ENCODE data around the gene ABL2.

Gene ABL2

DNA sequence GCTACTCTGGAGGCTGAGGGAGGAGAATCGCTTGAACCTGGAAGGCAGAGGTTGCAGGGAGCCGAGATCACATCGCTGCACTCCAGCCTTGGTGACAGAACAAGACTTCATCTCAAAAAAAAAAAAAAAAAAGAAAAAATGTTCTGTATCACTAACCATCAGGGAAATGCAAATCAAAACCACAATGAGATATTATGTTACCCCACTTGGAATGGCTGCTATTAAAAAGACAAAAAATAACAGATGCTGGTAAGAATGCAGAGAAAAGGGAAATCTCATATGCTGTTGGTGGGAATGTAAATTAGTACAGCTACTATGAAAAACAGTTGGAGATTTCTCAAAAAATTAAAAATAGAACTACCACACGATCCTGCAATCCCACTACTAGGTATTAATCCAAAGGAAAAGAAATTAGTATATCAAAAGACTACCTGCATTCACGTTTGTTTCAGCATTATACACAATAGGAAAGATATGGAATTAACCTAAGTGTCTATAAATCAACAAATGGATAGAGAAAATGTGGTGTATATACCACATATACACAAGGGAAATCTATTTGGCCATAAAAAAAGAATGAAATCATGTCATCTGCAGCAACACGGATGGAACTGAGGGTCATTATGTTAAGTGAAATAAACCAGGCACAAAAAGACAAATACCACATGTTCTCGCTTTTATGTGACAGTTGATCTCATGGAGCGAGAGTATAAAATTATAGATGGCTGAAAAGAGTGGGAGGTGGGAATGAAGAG lies 62.6 kb downstream of the ABL2 start:
- TF ChIP-seq, protein P1, sequence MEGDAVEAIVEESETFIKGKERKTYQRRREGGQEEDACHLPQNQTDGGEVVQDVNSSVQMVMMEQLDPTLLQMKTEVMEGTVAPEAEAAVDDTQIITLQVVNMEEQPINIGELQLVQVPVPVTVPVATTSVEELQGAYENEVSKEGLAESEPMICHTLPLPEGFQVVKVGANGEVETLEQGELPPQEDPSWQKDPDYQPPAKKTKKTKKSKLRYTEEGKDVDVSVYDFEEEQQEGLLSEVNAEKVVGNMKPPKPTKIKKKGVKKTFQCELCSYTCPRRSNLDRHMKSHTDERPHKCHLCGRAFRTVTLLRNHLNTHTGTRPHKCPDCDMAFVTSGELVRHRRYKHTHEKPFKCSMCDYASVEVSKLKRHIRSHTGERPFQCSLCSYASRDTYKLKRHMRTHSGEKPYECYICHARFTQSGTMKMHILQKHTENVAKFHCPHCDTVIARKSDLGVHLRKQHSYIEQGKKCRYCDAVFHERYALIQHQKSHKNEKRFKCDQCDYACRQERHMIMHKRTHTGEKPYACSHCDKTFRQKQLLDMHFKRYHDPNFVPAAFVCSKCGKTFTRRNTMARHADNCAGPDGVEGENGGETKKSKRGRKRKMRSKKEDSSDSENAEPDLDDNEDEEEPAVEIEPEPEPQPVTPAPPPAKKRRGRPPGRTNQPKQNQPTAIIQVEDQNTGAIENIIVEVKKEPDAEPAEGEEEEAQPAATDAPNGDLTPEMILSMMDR (IDR thresholded peaks at IDR 0.05; ENCODE audit: insufficient read depth, low read length, poor library complexity, severe bottlenecking), result no peak
- Histone ChIP-seq H3K36me3 (ENCODE audit: control insufficient read depth, insufficient read depth, low read length) (no peaks in the 10 kb centered on the region), H3K27me3 (replicated peaks; ENCODE audit: control insufficient read depth, insufficient read depth, low read length) (no peaks in the 10 kb centered on the region), H3K4me3 (replicated peaks; ENCODE audit: low read depth, low read length) (no peak overlapping the region)
- no peak for DNase-seq (ENCODE audit: extremely low read depth, insufficient read length)

DNA sequence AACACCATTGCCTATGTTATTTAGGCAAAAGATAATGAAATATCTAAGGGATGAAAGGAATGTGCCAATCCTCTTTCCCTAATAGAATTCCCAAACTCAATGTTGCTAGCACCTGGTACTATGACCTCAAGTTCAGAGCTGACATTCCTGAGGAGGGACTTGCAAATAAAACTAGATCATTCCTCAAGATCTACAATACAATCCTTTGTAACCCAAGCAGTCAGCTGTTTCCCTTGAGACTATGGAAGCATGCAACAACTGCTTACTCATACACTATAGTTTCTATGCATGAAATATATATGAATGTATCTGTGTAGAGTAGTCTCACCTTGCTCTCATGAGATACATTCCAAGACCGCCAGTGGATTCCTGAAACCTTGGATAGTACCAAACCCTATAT lies 65.0 kb downstream of the ABL2 start:
- no peaks in the 10 kb centered on the region for H3K27me3 ChIP-seq (replicated peaks; ENCODE audit: control insufficient read depth, insufficient read depth, low read length)
- H3K36me3 ChIP-seq (ENCODE audit: control insufficient read depth, insufficient read depth, low read length), result no peaks in the 10 kb centered on the region
- TF ChIP-seq, protein P1 (IDR thresholded peaks at IDR 0.05; ENCODE audit: insufficient read depth, low read length, poor library complexity, severe bottlenecking), result no peak
- DNase-seq (ENCODE audit: extremely low read depth, insufficient read length), result no peak
- H3K4me3 ChIP-seq (replicated peaks; ENCODE audit: low read depth, low read length), result no peak overlapping the region

DNA sequence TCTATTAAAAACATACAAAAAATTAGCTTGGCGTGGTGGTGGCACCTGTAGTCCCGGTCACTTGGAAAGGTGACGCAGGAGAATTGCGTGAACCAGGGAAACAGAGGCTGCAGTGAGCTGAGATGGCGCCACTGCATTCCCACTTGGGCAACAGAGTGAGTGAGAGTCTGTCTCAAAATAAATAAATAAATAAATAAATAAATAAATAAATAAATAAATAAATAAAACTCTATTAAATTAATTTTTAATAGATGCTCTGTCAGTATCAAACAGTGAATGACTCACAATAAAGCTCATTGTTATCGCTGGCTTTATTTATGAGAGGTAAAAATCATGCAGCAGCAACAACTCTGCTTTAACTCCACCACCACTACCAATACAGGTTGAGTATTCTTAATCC lies 72.8 kb downstream of the ABL2 start:
- Histone ChIP-seq H3K27me3 (replicated peaks; ENCODE audit: control insufficient read depth, insufficient read depth, low read length) (no peaks in the 10 kb centered on the region), H3K36me3 (ENCODE audit: control insufficient read depth, insufficient read depth, low read length) (no peaks in the 10 kb centered on the region), H3K4me3 (replicated peaks; ENCODE audit: low read depth, low read length) (no peak overlapping the region)
- TF ChIP-seq, protein P1 (IDR thresholded peaks at IDR 0.05; ENCODE audit: insufficient read depth, low read length, poor library complexity, severe bottlenecking), result no peak
- DNase-seq (ENCODE audit: extremely low read depth, insufficient read length), result no peak

DNA sequence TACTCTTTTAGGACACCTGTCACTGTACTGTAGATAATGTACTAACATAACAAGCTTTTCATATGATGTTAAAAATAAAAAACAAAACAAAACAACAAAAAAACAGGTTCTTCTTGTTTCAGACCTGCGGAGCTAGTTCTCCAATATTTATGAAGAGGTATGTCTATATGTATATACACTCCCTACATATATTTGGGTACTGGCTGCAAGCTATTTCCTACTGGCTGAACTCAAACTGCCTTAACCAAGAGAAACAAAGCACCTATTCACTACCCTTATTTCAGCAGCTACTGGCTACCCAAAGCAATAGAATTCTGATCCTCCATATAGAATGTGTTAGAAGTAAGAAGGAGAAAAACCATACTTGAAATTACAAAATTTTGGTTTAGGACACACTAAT lies 73.5 kb downstream of the ABL2 start:
- no peak for DNase-seq (ENCODE audit: extremely low read depth, insufficient read length)
- Histone ChIP-seq H3K27me3 (replicated peaks; ENCODE audit: control insufficient read depth, insufficient read depth, low read length) (no peaks in the 10 kb centered on the region), H3K4me3 (replicated peaks; ENCODE audit: low read depth, low read length) (no peak overlapping the region), H3K36me3 (ENCODE audit: control insufficient read depth, insufficient read depth, low read length) (no peaks in the 10 kb centered on the region)
- TF ChIP-seq, protein P1 (IDR thresholded peaks at IDR 0.05; ENCODE audit: insufficient read depth, low read length, poor library complexity, severe bottlenecking), result no peak

DNA sequence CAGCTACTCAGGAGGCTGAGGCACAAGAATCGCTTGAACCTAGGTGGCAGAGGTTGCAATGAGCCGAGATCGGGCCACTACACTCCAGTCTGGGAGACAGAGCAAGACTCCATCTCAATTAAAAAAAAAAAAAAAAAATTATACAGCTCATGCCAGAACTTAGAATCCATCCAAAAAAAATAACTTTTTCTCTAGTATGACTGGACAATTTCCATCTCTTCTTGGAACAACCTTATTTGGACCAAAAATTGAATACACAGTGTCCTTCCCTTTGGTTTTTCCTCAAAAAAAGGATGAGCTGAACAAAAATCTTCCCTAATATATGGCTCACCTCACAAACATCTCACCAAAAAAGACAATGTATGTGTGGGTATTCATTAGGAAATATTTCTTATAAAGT lies 73.9 kb downstream of the ABL2 start:
- no peak overlapping the region for H3K4me3 ChIP-seq (replicated peaks; ENCODE audit: low read depth, low read length)
- DNase-seq (ENCODE audit: extremely low read depth, insufficient read length), result no peak
- TF ChIP-seq, protein P1 (IDR thresholded peaks at IDR 0.05; ENCODE audit: insufficient read depth, low read length, poor library complexity, severe bottlenecking), result no peak
- no peaks in the 10 kb centered on the region for H3K36me3 ChIP-seq (ENCODE audit: control insufficient read depth, insufficient read depth, low read length)
- H3K27me3 ChIP-seq (replicated peaks; ENCODE audit: control insufficient read depth, insufficient read depth, low read length), result no peaks in the 10 kb centered on the region

DNA sequence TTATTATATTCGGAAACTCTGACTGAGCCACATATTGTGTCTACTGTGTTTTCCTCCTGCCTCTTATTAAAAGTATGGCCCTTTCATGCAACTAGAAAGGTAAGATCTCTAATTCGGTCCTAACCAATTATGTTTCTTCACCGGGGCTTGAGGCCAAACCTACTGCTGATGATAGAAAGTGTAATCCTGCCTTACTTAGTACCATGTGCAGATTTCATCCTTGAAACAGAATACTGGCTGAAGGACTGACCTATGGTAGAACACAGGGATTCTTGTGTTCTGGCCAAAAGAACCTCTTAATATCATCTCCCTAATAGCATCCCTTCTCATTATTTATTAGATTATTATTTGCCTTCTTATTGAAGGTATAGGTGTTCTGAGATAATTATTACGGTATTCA lies 75.0 kb downstream of the ABL2 start:
- no peaks in the 10 kb centered on the region for H3K36me3 ChIP-seq (ENCODE audit: control insufficient read depth, insufficient read depth, low read length)
- no peaks in the 10 kb centered on the region for H3K27me3 ChIP-seq (replicated peaks; ENCODE audit: control insufficient read depth, insufficient read depth, low read length)
- no peak overlapping the region for H3K4me3 ChIP-seq (replicated peaks; ENCODE audit: low read depth, low read length)
- TF ChIP-seq, protein P1 (IDR thresholded peaks at IDR 0.05; ENCODE audit: insufficient read depth, low read length, poor library complexity, severe bottlenecking), result no peak
- no peak for DNase-seq (ENCODE audit: extremely low read depth, insufficient read length)

Measured in GM06990 (cell line).